ENCODE results near the gene LRCOL1. TPM values are rescaled to one million over a fixed set of nuclear protein-coding genes. Genes with fewer than 3 reads are reported as not detected.

LRCOL1 gene
- polyA plus RNA-seq, 3 donors = not detected

- Mint-ChIP-seq H3K27me3 (ENCODE audit: low read depth in 3 of 3) (peaks cover 0 to 2% (median 0%) of the 10 kb centered on the region in 3 donors), H3K4me3 (no peak overlapping the region), H3K9me3 (peaks cover 0 to 1% (median 0%) of the 10 kb centered on the region in 7 donors), H3K27ac (peak overlapping the region in 1 of 7 donors; percentile 46), H3K4me1 (no peaks in the 10 kb centered on the region), H3K36me3 (peaks cover 69 to 85% of the 10 kb centered on the region in 2 donors)
- DNase-seq = no peak
- Histone ChIP-seq H4K20me1 (ENCODE audit: insufficient read depth, low read length) (no peaks in the 10 kb centered on the region), H3K9me3 (replicated peaks in 1 of 2; ENCODE audit: control insufficient read depth in 1 of 2, insufficient read depth in 1 of 2, low read length in 2 of 2) (no peaks in the 10 kb centered on the region), H3K27me3 (ENCODE audit: control insufficient read depth in 2 of 2, insufficient read depth in 2 of 2, low read length in 2 of 2) (no peaks in the 10 kb centered on the region), H3K36me3 (replicated peaks in 1 of 2; ENCODE audit: control insufficient read depth in 1 of 2, insufficient read depth in 2 of 2, low read length in 2 of 2) (peaks cover 59 to 72% of the 10 kb centered on the region in 2 donors), H3K79me2 (ENCODE audit: insufficient read depth, low read length) (no peaks in the 10 kb centered on the region), H2AFZ (ENCODE audit: insufficient read depth, low read depth, low read length, poor library complexity, severe bottlenecking) (no peak overlapping the region), H3K9ac (ENCODE audit: insufficient read depth, low read length, poor library complexity, severe bottlenecking) (no peak overlapping the region), H3K27ac (ENCODE audit: low read depth in 1 of 2, low read length in 2 of 2) (no peak overlapping the region), H3K4me3 (replicated peaks in 1 of 3; ENCODE audit: low read depth in 2 of 3, low read length in 3 of 3) (no peak overlapping the region), H3K4me1 (ENCODE audit: control insufficient read depth in 1 of 2, insufficient read depth in 2 of 2, low read length in 2 of 2) (no peaks in the 10 kb centered on the region), H3K4me2 (replicated peaks; ENCODE audit: extremely low read depth, low read length, poor library complexity, severe bottlenecking) (no peak overlapping the region)
- intact Hi-C loops (cut with micrococcal nuclease) = no loop called here
- 100% methylated on average over 3 of the region's 6 CpGs for WGBS (ENCODE audit: insufficient coverage)
- TF ChIP-seq, protein P1, sequence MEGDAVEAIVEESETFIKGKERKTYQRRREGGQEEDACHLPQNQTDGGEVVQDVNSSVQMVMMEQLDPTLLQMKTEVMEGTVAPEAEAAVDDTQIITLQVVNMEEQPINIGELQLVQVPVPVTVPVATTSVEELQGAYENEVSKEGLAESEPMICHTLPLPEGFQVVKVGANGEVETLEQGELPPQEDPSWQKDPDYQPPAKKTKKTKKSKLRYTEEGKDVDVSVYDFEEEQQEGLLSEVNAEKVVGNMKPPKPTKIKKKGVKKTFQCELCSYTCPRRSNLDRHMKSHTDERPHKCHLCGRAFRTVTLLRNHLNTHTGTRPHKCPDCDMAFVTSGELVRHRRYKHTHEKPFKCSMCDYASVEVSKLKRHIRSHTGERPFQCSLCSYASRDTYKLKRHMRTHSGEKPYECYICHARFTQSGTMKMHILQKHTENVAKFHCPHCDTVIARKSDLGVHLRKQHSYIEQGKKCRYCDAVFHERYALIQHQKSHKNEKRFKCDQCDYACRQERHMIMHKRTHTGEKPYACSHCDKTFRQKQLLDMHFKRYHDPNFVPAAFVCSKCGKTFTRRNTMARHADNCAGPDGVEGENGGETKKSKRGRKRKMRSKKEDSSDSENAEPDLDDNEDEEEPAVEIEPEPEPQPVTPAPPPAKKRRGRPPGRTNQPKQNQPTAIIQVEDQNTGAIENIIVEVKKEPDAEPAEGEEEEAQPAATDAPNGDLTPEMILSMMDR (IDR thresholded peaks at IDR 0.05) = no peak
Measured at GRCh38 chr12:132629330-132629729, 18.9 kb upstream of the LRCOL1 start.

DNA sequence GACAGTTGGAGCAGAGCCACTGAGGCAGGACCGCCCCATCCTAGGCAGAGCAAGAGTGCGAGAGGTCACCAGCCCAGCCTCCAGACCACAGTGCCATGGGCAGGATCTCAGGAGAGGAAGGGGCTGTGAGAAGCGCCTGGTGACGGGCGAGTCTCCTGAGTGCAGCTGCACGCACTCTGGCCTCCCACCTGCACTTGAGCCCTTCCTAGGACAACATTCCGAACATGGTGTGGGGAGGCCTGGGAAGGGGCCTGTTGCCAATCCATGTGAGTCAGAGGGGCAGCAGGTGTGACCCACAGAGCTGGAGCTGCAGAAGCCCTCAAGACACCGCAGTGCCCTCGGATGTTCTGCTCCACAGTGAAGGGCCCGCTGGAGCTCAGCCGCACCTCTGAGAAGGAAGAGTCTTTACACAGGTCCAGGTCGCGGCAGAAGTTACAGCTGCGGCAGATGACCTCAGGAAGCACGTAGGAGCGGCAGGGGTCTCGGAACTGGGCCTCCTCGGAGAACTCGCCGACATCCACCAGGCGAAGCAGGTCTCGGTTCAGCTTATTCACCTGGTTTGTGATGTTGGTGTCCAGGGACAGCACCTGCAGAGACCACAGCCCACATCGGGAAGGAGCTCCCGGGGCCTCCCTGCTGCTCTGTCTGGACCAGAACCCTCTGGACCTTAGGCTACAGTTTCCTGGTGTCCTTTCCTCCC is 15.5 kb upstream of the LRCOL1 start:
- H3K27ac ChIP-seq (ENCODE audit: low read depth in 1 of 2, low read length in 2 of 2) = no peak overlapping the region
- H4K20me1 ChIP-seq (ENCODE audit: insufficient read depth, low read length) = no peaks in the 10 kb centered on the region
- TF ChIP-seq, protein P1 (IDR thresholded peaks at IDR 0.05) = no peak
- no peak for DNase-seq
- no peaks in the 10 kb centered on the region for H3K79me2 ChIP-seq (ENCODE audit: insufficient read depth, low read length)
- intact Hi-C loops (cut with micrococcal nuclease) = no loop called here
- H3K4me3 ChIP-seq (replicated peaks in 1 of 3; ENCODE audit: low read depth in 2 of 3, low read length in 3 of 3) = no peak overlapping the region
- Mint-ChIP-seq H3K36me3 (peaks cover 43 to 58% of the 10 kb centered on the region in 2 donors), H3K27ac (no peak overlapping the region), H3K9me3 (peaks cover 0 to 3% (median 0%) of the 10 kb centered on the region in 7 donors), H3K4me1 (no peaks in the 10 kb centered on the region), H3K27me3 (ENCODE audit: low read depth in 3 of 3) (peaks cover 2 to 13% (median 5%) of the 10 kb centered on the region in 3 donors), H3K4me3 (no peak overlapping the region)
- H3K27me3 ChIP-seq (ENCODE audit: control insufficient read depth in 2 of 2, insufficient read depth in 2 of 2, low read length in 2 of 2) = peaks cover 0 to 4% of the 10 kb centered on the region in 2 donors
- no peak overlapping the region for H3K4me2 ChIP-seq (replicated peaks; ENCODE audit: extremely low read depth, low read length, poor library complexity, severe bottlenecking)
- H3K9me3 ChIP-seq (replicated peaks in 1 of 2; ENCODE audit: control insufficient read depth in 1 of 2, insufficient read depth in 1 of 2, low read length in 2 of 2) = no peaks in the 10 kb centered on the region
- H2AFZ ChIP-seq (ENCODE audit: insufficient read depth, low read depth, low read length, poor library complexity, severe bottlenecking) = no peak overlapping the region
- WGBS (ENCODE audit: insufficient coverage) = 96% methylated on average over 23 of the region's 24 CpGs
- no peak overlapping the region for H3K9ac ChIP-seq (ENCODE audit: insufficient read depth, low read length, poor library complexity, severe bottlenecking)
- peaks cover 30 to 44% of the 10 kb centered on the region in 2 donors for H3K36me3 ChIP-seq (replicated peaks in 1 of 2; ENCODE audit: control insufficient read depth in 1 of 2, insufficient read depth in 2 of 2, low read length in 2 of 2)
- H3K4me1 ChIP-seq (ENCODE audit: control insufficient read depth in 1 of 2, insufficient read depth in 2 of 2, low read length in 2 of 2) = no peaks in the 10 kb centered on the region
